ENCODE data around the gene ZNF808. TPM values are rescaled to one million over a fixed set of nuclear protein-coding genes. Genes with fewer than 3 reads are reported as not detected.
"Not testable (repeated sequence)": the region's sequence is repeated elsewhere in the genome, so short reads cannot be mapped to it uniquely, and the experiment has no call there.

Gene ZNF808
- polyA plus RNA-seq, 1 experiment = 7.7 TPM

- no peaks in the 10 kb centered on the region for H3K27me3 ChIP-seq (ENCODE audit: control insufficient read depth, insufficient read depth, low read length)
- ChIA-PET POLR2A (no interaction called here), CTCF (no interaction called here)
- no peak overlapping the region for H3K27ac ChIP-seq (ENCODE audit: low read depth, low read length)
- TF ChIP-seq CTCF (IDR thresholded peaks at IDR 0.05; ENCODE audit: low read depth, low read length) = no peak
- peaks cover 58% of the 10 kb centered on the region for H3K9me3 ChIP-seq (ENCODE audit: control insufficient read depth, insufficient read depth, low read length)
- DNase-seq (ENCODE audit: low read depth, low spot score) = no peak
- no peak overlapping the region for H3K4me3 ChIP-seq (ENCODE audit: low read depth, low read length)
These were observed 33.0 kb upstream of the ZNF808 start for GRCh38 chr19:52494518-52494917.

GRCh38 chr19:52498571-52498970, 28.9 kb upstream of the ZNF808 start:
- no peak for TF ChIP-seq CTCF (IDR thresholded peaks at IDR 0.05; ENCODE audit: low read depth, low read length)
- no peak overlapping the region for H3K4me3 ChIP-seq (ENCODE audit: low read depth, low read length)
- DNase-seq (ENCODE audit: low read depth, low spot score) = no peak
- no peak overlapping the region for H3K27ac ChIP-seq (ENCODE audit: low read depth, low read length)
- H3K27me3 ChIP-seq (ENCODE audit: control insufficient read depth, insufficient read depth, low read length) = no peaks in the 10 kb centered on the region
- ChIA-PET POLR2A (no interaction called here), CTCF (no interaction called here)
- H3K9me3 ChIP-seq (ENCODE audit: control insufficient read depth, insufficient read depth, low read length) = peaks cover 54% of the 10 kb centered on the region

GRCh38 chr19:52500474-52500873, 27.0 kb upstream of the ZNF808 start:
- CTCF ChIA-PET; H3K27me3 ChIP-seq (ENCODE audit: control insufficient read depth, insufficient read depth, low read length); DNase-seq (ENCODE audit: low read depth, low spot score); H3K4me3 ChIP-seq (ENCODE audit: low read depth, low read length); H3K27ac ChIP-seq (ENCODE audit: low read depth, low read length): not testable (repeated sequence)
- POLR2A ChIA-PET = interaction anchor here (0.7 kb wide), 1 partner anchor 100 kb away, joined by 8 read pairs; no protein-coding TSS in a partner anchor
- peaks cover 51% of the 10 kb centered on the region for H3K9me3 ChIP-seq (ENCODE audit: control insufficient read depth, insufficient read depth, low read length)

- H3K27ac ChIP-seq (ENCODE audit: low read depth, low read length); POLR2A ChIA-PET; H3K27me3 ChIP-seq (ENCODE audit: control insufficient read depth, insufficient read depth, low read length); H3K4me3 ChIP-seq (ENCODE audit: low read depth, low read length); DNase-seq (ENCODE audit: low read depth, low spot score); CTCF ChIA-PET: not testable (repeated sequence)
- H3K9me3 ChIP-seq (ENCODE audit: control insufficient read depth, insufficient read depth, low read length) = peaks cover 49% of the 10 kb centered on the region
These were observed 26.5 kb upstream of the ZNF808 start for GRCh38 chr19:52500991-52501390.

- CTCF ChIA-PET = no interaction called here
- Histone ChIP-seq H3K27ac (ENCODE audit: low read depth, low read length) (no peak overlapping the region), H3K27me3 (ENCODE audit: control insufficient read depth, insufficient read depth, low read length) (no peaks in the 10 kb centered on the region), H3K4me3 (ENCODE audit: low read depth, low read length) (no peak overlapping the region), H3K9me3 (ENCODE audit: control insufficient read depth, insufficient read depth, low read length) (peaks cover 27% of the 10 kb centered on the region)
- TF ChIP-seq CTCF (IDR thresholded peaks at IDR 0.05; ENCODE audit: low read depth, low read length) = no peak
- POLR2A ChIA-PET = no interaction called here
- DNase-seq (ENCODE audit: low read depth, low spot score) = no peak
These were observed 20.2 kb upstream of the ZNF808 start for GRCh38 chr19:52507266-52507665.

- Histone ChIP-seq H3K4me3 (ENCODE audit: low read depth, low read length) (no peak overlapping the region), H3K27ac (ENCODE audit: low read depth, low read length) (no peak overlapping the region), H3K9me3 (ENCODE audit: control insufficient read depth, insufficient read depth, low read length) (peaks cover 35% of the 10 kb centered on the region), H3K27me3 (ENCODE audit: control insufficient read depth, insufficient read depth, low read length) (no peaks in the 10 kb centered on the region)
- TF ChIP-seq CTCF (IDR thresholded peaks at IDR 0.05; ENCODE audit: low read depth, low read length) = no peak
- ChIA-PET CTCF (no interaction called here), POLR2A (no interaction called here)
- DNase-seq (ENCODE audit: low read depth, low spot score) = no peak
These were observed 11.3 kb upstream of the ZNF808 start for GRCh38 chr19:52516191-52516590.
